OCI-LY3 (cell line): Measurements from ENCODE around the gene IZUMO4.

Experiments
- H2AFZ ChIP-seq: fragments of 200-600, 300-600 bp; shearing (Covaris generic); 2 replicates; pipeline ENCODE4 v1.6.0; 2014; ENCODE audit warnings: antibody characterized with exemption, low read depth, low read length
- H3K27ac ChIP-seq: fragments of 200-600, 300-600 bp; sonication (generic); 2 replicates; pipeline ENCODE4 v1.5.1; 2014; ENCODE audit warnings: mild to moderate bottlenecking, low read length, moderate library complexity, mixed read lengths
- H3K27me3 ChIP-seq: fragments of 200-600, 300-600 bp; sonication (generic); 2 replicates; pipeline ENCODE4 v1.6.1; 2014; ENCODE audit warnings: low read depth, low read length, mixed read lengths
- H3K36me3 ChIP-seq: fragments of 200-600, 300-600 bp; sonication (generic); replicated peaks from 2 replicates; pipeline ENCODE3; 2014; ENCODE audit warnings: low read depth, low read length, mixed read lengths
- H3K4me1 ChIP-seq: fragments of 300-600, 200-600 bp; sonication (generic); 2 replicates; pipeline ENCODE4 v1.6.1; 2014; ENCODE audit warnings: low read length, mixed read lengths
- H3K4me2 ChIP-seq: fragments of 200-600, 300-600 bp; sonication (generic); 2 replicates; pipeline ENCODE4 v1.6.1; 2014; ENCODE audit warnings: low read length, mixed read lengths
- H3K4me3 ChIP-seq: fragments of 300-600, 200-600 bp; sonication (generic); 2 replicates; pipeline ENCODE4 v1.5.1; 2014; ENCODE audit warnings: antibody characterized with exemption, mild to moderate bottlenecking, low read length, moderate library complexity
- H3K79me2 ChIP-seq: fragments of 300-600, 200-600 bp; shearing (Covaris generic); 2 replicates; pipeline ENCODE4 v1.6.1; 2014; ENCODE audit warnings: mild to moderate bottlenecking, low read length, mixed read lengths
- H3K9ac ChIP-seq: fragments of 300-600, 200-600 bp; shearing (Covaris generic); 2 replicates; pipeline ENCODE4 v1.6.0; 2014; ENCODE audit warnings: mild to moderate bottlenecking, low read length, moderate library complexity
- H3K9me3 ChIP-seq: fragments of 200-600, 300-600 bp; shearing (Covaris generic); 2 replicates; pipeline ENCODE4 v1.6.1; 2014; ENCODE audit warnings: low read length, mixed read lengths; ENCODE audit not compliant: insufficient read depth
- H4K20me1 ChIP-seq: fragments of 200-600, 300-600 bp; sonication (generic); 2 replicates; pipeline ENCODE4 v1.6.1; 2016; ENCODE audit warnings: low read length, mixed read lengths; ENCODE audit not compliant: insufficient read depth
- EZH2phosphoT487 ChIP-seq: fragments of 200-600 bp; shearing (Covaris generic); IDR thresholded peaks from 2 replicates; pipeline ENCODE4 v1.6.1; 2018; ENCODE audit warnings: antibody characterized with exemption, mixed run types, low read depth
- TF ChIP-seq, protein P1 (sequence below): fragments of 200-600, 300-600 bp; sonication (generic); IDR thresholded peaks from 2 replicates; pipeline ENCODE4 v1.5.1; 2014; ENCODE audit warnings: antibody characterized with exemption, low read length, low read depth

Gene IZUMO4

DNA sequence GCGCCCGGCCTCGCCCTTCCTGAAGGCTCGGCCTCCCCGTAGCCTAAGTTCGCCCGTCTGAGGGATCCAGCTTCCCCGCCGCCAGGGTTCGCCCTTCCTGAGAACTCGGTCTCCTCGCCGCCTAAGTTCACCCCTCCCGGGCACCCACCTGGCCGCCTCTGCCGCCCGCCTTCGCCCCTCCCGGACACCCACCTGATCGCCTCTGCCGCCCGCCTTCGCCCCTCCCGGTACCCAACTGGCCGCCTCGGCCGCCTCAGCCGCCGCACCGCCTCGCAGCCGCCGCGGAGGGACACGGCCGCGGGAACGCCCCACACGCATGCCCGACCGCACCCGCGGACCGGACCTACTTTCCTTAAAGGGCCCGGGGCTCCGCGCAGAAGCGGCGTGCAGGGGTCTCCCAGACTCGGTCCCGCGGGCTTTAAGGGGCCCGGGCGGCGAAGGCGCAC, 658 bp upstream of the IZUMO4 start, which contains the start of gene MOB3A:
MOB3A (minus strand) TSS at position 293 of the 446 bp plus-strand sequence. CDS start 17,766 bp downstream, outside the sequence.
- no peak within 1 kb of the TSS; the same call in 1 of the 2 replicates for H2AFZ ChIP-seq

DNA sequence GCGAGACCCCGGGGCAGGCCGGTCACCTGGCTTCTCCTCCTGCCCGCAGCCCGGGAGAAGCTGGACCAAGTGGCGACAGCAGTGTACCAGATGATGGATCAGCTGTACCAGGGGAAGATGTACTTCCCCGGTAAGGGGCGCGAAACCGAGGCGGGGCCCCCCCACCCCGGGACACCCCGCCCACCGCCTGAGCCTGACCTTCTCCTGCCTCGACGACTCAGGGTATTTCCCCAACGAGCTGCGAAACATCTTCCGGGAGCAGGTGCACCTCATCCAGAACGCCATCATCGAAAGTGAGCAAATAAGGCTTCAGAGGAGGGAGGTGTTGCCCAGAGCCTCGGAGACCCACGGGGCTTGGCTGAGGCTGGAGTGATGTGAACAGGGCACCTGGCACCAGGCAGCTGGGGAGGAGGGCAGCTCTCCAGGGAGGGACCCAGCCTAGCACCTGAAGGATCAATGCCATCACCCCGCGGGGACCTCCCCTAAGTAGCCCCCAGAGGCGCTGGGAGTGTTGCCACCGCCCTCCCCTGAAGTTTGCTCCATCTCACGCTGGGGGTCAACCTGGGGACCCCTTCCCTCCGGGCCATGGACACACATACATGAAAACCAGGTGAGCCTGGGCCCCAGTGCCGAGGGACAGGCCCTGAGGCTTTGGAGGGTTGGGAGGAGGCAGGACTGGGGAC, 629 bp downstream of the IZUMO4 start:
- Histone ChIP-seq H3K4me1 (peaks cover 39% of the 10 kb centered on the region), H3K27me3 (no peaks in the 10 kb centered on the region), H2AFZ (no peak overlapping the region), H3K4me3 (peak overlapping the region; percentile 81), H4K20me1 (no peaks in the 10 kb centered on the region), H3K36me3 (peaks cover 58% of the 10 kb centered on the region), H3K79me2 (peaks cover 45% of the 10 kb centered on the region), H3K27ac (peak overlapping the region; percentile 84), H3K9ac (peak overlapping the region; percentile 70), H3K9me3 (no peaks in the 10 kb centered on the region), H3K4me2 (peak overlapping the region; percentile 88)
- TF ChIP-seq, protein P1, sequence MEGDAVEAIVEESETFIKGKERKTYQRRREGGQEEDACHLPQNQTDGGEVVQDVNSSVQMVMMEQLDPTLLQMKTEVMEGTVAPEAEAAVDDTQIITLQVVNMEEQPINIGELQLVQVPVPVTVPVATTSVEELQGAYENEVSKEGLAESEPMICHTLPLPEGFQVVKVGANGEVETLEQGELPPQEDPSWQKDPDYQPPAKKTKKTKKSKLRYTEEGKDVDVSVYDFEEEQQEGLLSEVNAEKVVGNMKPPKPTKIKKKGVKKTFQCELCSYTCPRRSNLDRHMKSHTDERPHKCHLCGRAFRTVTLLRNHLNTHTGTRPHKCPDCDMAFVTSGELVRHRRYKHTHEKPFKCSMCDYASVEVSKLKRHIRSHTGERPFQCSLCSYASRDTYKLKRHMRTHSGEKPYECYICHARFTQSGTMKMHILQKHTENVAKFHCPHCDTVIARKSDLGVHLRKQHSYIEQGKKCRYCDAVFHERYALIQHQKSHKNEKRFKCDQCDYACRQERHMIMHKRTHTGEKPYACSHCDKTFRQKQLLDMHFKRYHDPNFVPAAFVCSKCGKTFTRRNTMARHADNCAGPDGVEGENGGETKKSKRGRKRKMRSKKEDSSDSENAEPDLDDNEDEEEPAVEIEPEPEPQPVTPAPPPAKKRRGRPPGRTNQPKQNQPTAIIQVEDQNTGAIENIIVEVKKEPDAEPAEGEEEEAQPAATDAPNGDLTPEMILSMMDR, result no peak; the same call in 1 of the 2 replicates
- no peak for TF ChIP-seq EZH2phosphoT487

More for the DNA sequence above, 658 bp upstream of the IZUMO4 start, which contains the start of gene MOB3A:
- no peaks in the 10 kb centered on the region for H3K9me3 ChIP-seq
- no peaks in the 10 kb centered on the region for H3K27me3 ChIP-seq
- peak within 1 kb of the TSS; percentile 84 for H3K27ac ChIP-seq
- H3K4me2 ChIP-seq, result peak within 1 kb of the TSS; percentile 90
- no peak for TF ChIP-seq EZH2phosphoT487
- TF ChIP-seq, protein P1, result peak; percentile 58
- H3K4me1 ChIP-seq, result peaks cover 48% of the 10 kb centered on the region
- peaks cover 51% of the 10 kb centered on the region for H3K79me2 ChIP-seq
- H4K20me1 ChIP-seq, result no peaks in the 10 kb centered on the region
- peaks cover 58% of the 10 kb centered on the region for H3K36me3 ChIP-seq
- H3K4me3 ChIP-seq, result peak within 1 kb of the TSS; percentile 81
- peak within 1 kb of the TSS; percentile 77 for H3K9ac ChIP-seq

DNA sequence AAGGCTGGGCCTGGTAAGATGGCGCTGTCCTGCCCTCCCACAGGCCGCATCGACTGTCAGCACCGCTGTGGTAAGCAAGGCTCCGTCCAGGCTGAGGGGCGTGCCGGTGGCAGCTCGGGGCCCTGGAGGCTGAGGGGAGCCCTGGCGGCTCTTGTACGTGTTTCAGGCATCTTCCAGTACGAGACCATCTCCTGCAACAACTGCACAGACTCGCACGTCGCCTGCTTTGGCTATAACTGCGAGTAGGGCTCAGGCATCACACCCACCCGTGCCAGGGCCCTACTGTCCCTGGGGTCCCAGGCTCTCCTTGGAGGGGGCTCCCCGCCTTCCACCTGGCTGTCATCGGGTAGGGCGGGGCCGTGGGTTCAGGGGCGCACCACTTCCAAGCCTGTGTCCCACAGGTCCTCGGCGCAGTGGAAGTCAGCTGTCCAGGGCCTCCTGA, 1.2 kb downstream of the IZUMO4 start:
- peak overlapping the region; percentile 81 for H3K4me3 ChIP-seq

DNA sequence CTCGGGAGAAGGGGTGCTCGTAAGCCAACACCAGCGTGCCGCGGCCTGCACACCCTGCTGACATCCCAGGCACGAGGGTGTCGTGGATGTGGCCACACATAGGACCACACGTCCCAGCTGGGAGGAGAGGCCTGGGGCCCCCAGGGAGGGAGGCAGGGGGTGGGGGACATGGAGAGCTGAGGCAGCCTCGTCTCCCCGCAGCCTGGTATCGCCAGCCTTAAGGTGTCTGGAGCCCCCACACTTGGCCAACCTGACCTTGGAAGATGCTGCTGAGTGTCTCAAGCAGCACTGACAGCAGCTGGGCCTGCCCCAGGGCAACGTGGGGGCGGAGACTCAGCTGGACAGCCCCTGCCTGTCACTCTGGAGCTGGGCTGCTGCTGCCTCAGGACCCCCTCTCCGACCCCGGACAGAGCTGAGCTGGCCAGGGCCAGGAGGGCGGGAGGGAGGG, 2.4 kb downstream of the IZUMO4 start:
- Histone ChIP-seq H3K27me3 (no peaks in the 10 kb centered on the region), H3K36me3 (peaks cover 51% of the 10 kb centered on the region), H2AFZ (no peak overlapping the region), H3K4me2 (no peak overlapping the region), H3K9ac (no peak overlapping the region), H4K20me1 (peaks cover 9% of the 10 kb centered on the region), H3K9me3 (no peaks in the 10 kb centered on the region), H3K4me3 (no peak overlapping the region), H3K4me1 (peaks cover 23% of the 10 kb centered on the region), H3K27ac (no peak overlapping the region), H3K79me2 (peaks cover 37% of the 10 kb centered on the region)
- TF ChIP-seq, protein P1, result no peak
- no peak for TF ChIP-seq EZH2phosphoT487

More for the DNA sequence above, 1.2 kb downstream of the IZUMO4 start:
- Histone ChIP-seq H3K36me3 (peaks cover 55% of the 10 kb centered on the region), H3K4me1 (peaks cover 33% of the 10 kb centered on the region), H3K4me2 (peak overlapping the region; percentile 88), H3K9me3 (no peaks in the 10 kb centered on the region), H2AFZ (no peak overlapping the region), H3K9ac (peak overlapping the region; percentile 70; the same call in 1 of the 2 replicates), H3K27ac (peak overlapping the region; percentile 84), H3K27me3 (no peaks in the 10 kb centered on the region), H3K79me2 (peaks cover 39% of the 10 kb centered on the region), H4K20me1 (no peaks in the 10 kb centered on the region)
- no peak for TF ChIP-seq EZH2phosphoT487
- TF ChIP-seq, protein P1, result no peak
